Stimulated activated CD8-positive, alpha-beta memory T cell treated with anti-CD3 and anti-CD28 coated beads, Interleukin-12 subunit alpha, Interleukin-12 subunit beta, amount 100 ng/mL, for 24 hours (primary cell): ENCODE measurements around the gene TOP3B.

Experiments used
- DNase-seq: peaks from one replicate; pipeline ENCODE4 v3.0.0-alpha.2; 2020; ENCODE audit errors: extremely low read depth

The TOP3B gene

GRCh38 chr22:21981874-21982273 is 713 bp downstream of the TOP3B start:
- DNase-seq: no peak

- no peak for DNase-seq
These were observed 2.0 kb downstream of the TOP3B start for GRCh38 chr22:21980547-21980946.

- no peak for DNase-seq
These were observed 3.8 kb downstream of the TOP3B start for GRCh38 chr22:21978564-21979386.

GRCh38 chr22:21977814-21978213 is 4.8 kb downstream of the TOP3B start:
- DNase-seq: no peak

- DNase-seq: no peak
These were observed 6.7 kb downstream of the TOP3B start for GRCh38 chr22:21975854-21976345.

GRCh38 chr22:21975273-21975672 is 7.3 kb downstream of the TOP3B start:
- DNase-seq: no peak

- DNase-seq: no peak
These were observed 8.4 kb downstream of the TOP3B start for GRCh38 chr22:21974058-21974649.

GRCh38 chr22:21972806-21973205 is 9.8 kb downstream of the TOP3B start:
- no peak for DNase-seq

- no peak for DNase-seq
These were observed 10.3 kb downstream of the TOP3B start for GRCh38 chr22:21972293-21972779.

GRCh38 chr22:21971858-21972275 is 10.7 kb downstream of the TOP3B start:
- no peak for DNase-seq

- no peak for DNase-seq
These were observed 11.6 kb downstream of the TOP3B start for GRCh38 chr22:21970800-21971617.

- no peak for DNase-seq
These were observed 12.4 kb downstream of the TOP3B start for GRCh38 chr22:21970037-21970799.

- DNase-seq: no peak
These were observed 14.0 kb downstream of the TOP3B start for GRCh38 chr22:21968452-21969129.

GRCh38 chr22:21967693-21968271 is 14.8 kb downstream of the TOP3B start:
- DNase-seq: no peak

- DNase-seq: no peak
These were observed 15.7 kb downstream of the TOP3B start for GRCh38 chr22:21966643-21967516.

- DNase-seq: no peak
These were observed 16.8 kb downstream of the TOP3B start for GRCh38 chr22:21965762-21966288.

GRCh38 chr22:21964918-21965484 is 17.6 kb downstream of the TOP3B start:
- DNase-seq: no peak

GRCh38 chr22:21964234-21964633 is 18.4 kb downstream of the TOP3B start:
- no peak for DNase-seq

- no peak for DNase-seq
These were observed 18.8 kb downstream of the TOP3B start for GRCh38 chr22:21963790-21964211.
